ENCODE measurements around the gene CDCA8.

DNA sequence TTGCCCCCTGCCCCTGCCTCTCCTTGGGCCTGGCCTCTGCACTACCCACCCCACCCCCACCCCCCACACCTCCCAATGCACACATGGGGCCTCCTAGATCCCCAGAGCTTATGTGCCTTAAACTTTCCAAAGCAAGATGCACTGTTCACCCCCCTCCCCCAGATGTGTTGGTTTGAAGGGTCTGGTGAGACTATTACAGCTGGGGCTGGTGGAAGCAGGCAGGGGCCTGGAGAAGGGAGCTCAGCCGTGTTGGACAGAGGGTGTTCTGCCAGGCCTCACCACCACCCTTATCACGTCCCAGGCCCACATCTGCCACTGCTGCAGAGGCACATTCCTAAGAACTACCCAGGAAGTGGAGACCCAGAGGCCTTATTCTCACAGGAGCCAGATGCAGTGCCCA, 39.3 kb upstream of the CDCA8 start:
- TF ChIP-seq POLR2A (IDR thresholded peaks at IDR 0.05; ENCODE audit: low read length) (no peak), GATA1 (IDR thresholded peaks at IDR 0.05; ENCODE audit: low read depth, low read length) (no peak)
